ENCODE results near the gene SCYGR7. TPM values are rescaled to one million over a fixed set of nuclear protein-coding genes. Genes with fewer than 3 reads are reported as not detected.

The SCYGR7 gene
- total RNA-seq, 4 donors from 2014 or later = not detected

DNA sequence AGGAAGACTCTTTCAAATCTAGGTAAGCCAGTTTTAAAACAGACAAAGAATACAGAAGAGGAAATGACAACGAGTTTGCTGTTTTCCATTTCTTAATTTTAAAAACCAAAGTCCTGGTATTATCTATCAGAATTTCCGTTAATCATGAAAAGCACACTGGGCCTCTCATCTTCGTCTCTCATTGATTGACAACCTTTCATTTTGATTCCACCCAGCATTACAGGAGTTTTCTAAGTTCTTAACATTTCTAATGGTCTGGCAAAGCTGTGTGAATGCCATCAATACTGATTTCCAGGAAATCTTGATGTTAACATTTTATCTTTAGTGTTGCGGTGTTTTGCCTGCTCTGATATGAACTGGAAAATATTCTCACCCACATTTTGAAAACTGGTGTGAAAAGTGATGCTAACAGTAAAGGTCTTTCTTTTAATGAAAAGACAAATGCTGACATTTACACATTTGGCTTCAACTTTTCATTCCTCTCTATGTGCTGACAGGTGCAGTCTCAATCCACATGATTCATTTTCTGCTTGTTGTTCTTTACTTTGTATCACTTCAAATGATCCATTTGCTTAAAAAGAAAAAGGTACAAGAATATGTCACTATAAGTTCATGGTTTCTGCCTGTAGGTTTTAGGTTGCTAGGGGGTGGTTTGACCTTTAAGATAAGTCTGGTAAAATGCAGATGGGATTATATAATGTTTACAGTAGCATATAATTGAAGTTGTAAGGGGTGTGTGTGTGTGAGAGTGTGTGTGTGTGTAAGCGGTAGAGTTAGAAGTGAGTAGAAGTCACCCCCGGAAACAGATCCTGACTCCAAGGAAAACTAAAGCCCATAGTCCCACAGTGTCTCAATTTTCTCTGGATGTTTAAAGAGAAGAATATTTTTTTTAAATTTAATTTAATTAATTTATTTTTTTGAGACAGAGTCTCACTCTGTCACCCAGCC is 47.0 kb downstream of the SCYGR7 start:
- intact Hi-C loops (cut with DNase I) = no loop called here
- no peak for DNase-seq (ENCODE audit: extremely low spot score)
- TF ChIP-seq, protein P1, sequence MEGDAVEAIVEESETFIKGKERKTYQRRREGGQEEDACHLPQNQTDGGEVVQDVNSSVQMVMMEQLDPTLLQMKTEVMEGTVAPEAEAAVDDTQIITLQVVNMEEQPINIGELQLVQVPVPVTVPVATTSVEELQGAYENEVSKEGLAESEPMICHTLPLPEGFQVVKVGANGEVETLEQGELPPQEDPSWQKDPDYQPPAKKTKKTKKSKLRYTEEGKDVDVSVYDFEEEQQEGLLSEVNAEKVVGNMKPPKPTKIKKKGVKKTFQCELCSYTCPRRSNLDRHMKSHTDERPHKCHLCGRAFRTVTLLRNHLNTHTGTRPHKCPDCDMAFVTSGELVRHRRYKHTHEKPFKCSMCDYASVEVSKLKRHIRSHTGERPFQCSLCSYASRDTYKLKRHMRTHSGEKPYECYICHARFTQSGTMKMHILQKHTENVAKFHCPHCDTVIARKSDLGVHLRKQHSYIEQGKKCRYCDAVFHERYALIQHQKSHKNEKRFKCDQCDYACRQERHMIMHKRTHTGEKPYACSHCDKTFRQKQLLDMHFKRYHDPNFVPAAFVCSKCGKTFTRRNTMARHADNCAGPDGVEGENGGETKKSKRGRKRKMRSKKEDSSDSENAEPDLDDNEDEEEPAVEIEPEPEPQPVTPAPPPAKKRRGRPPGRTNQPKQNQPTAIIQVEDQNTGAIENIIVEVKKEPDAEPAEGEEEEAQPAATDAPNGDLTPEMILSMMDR (IDR thresholded peaks at IDR 0.05) = no peak
- TF ChIP-seq POLR2A (IDR thresholded peaks at IDR 0.05; ENCODE audit: low read depth) (no peak), EP300 (IDR thresholded peaks at IDR 0.05) (no peak), POLR2AphosphoS5 (IDR thresholded peaks at IDR 0.05) (no peak)
- Histone ChIP-seq H3K4me1 (no peaks in the 10 kb centered on the region), H3K27ac (replicated peaks in 1 of 4) (no peak overlapping the region), H3K36me3 (no peaks in the 10 kb centered on the region), H3K4me3 (no peak overlapping the region), H3K9me3 (no peaks in the 10 kb centered on the region), H3K27me3 (no peaks in the 10 kb centered on the region)
- WGBS = 90% methylated on average over 6 of the region's 6 CpGs

Small RNA genes within 50 kb of the gene (small RNA-seq; reads per million reads assigned to genes)
- 0 reads per million in 3 donors for gene RNA5SP121
- 0 reads per million in 3 donors for gene SNRPGP8

Other genes with a start within 250 kb of the SCYGR7 start
- gene SCYGR2, start 129.4 kb upstream of the SCYGR7 start, total RNA-seq = not detected
- not detected for gene SCYGR3, start 113.5 kb upstream of the SCYGR7 start, total RNA-seq
- not detected for gene SCYGR4, start 110.8 kb upstream of the SCYGR7 start, total RNA-seq
- not detected for gene SCYGR5, start 61.5 kb upstream of the SCYGR7 start, total RNA-seq
- 1 to 10 TPM in 1 of 4 donors, under 1 TPM in 3; 0.40 to 1.5 (median 0.69) TPM for gene SLC19A3, start 10.3 kb upstream of the SCYGR7 start, total RNA-seq
- gene SCYGR6, start 3.6 kb upstream of the SCYGR7 start, total RNA-seq = not detected
- not detected for gene SCYGR8, start 17.6 kb downstream of the SCYGR7 start, total RNA-seq
- 1 to 10 TPM in 1 of 4 donors, not detected in 3; 3.5 TPM for gene CCL20, start 85.5 kb downstream of the SCYGR7 start, total RNA-seq
- gene DAW1, start 143.3 kb downstream of the SCYGR7 start, total RNA-seq = under 1 TPM in 2 of 4 donors, not detected in 2; 0.26 to 0.33 TPM

All from esophagus muscularis mucosa (tissue), 4 donors.